ENCODE data around the gene YPEL1.

GRCh38 chr22:21686634-21687393 lies 48.8 kb downstream of the YPEL1 start:
- TF ChIP-seq CTCF (conservative IDR thresholded peaks at IDR 0.05; ENCODE audit: low read length) (no peak), EZH2phosphoT487 (IDR thresholded peaks at IDR 0.05; ENCODE audit: borderline replicate concordance, low read depth, low read length) (no peak)
